Renal cortical epithelial cell (primary cell): ENCODE measurements around the gene INPP4A. TPM values are rescaled to one million over a fixed set of nuclear protein-coding genes. Genes with fewer than 3 reads are reported as not detected.
"Not testable (repeated sequence)": the region's sequence is repeated elsewhere in the genome, so short reads cannot be mapped to it uniquely, and the experiment has no call there.

Experiments
- DNase-seq: peaks from one replicate; pipeline ENCODE4 v3.0.0-alpha.2; 2011; ENCODE audit warnings: low read depth
- total RNA-seq: library from RNA; depleted of rRNA; stranded (reverse); fragments of >200 nt; gene quantifications from 2 replicates; pipeline ENCODE4 v1.2.3, GENCODE V29; 2014

Gene INPP4A
- total RNA-seq, 1 donor from 2014 or later = 30.9 TPM

DNA sequence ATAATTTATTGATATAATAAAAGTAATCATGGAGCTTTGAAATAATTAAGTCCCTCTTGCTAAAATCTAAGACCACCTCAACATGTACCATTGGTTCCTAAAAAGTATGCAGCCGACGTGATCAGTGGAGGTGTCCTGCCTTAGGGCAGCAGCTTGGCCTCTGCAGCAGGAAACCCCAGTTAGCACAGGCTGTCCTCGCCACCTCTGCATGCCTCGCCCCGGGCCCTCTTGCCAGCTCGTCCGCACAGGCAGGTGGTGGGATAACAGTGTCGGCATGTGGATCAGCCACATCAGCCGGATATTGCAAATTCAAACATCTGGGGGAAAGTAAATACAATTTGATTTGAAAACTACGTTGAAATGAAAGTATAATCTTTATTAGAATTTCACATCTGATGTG lies 140.7 kb downstream of the INPP4A start:
- DNase-seq = no peak

DNA sequence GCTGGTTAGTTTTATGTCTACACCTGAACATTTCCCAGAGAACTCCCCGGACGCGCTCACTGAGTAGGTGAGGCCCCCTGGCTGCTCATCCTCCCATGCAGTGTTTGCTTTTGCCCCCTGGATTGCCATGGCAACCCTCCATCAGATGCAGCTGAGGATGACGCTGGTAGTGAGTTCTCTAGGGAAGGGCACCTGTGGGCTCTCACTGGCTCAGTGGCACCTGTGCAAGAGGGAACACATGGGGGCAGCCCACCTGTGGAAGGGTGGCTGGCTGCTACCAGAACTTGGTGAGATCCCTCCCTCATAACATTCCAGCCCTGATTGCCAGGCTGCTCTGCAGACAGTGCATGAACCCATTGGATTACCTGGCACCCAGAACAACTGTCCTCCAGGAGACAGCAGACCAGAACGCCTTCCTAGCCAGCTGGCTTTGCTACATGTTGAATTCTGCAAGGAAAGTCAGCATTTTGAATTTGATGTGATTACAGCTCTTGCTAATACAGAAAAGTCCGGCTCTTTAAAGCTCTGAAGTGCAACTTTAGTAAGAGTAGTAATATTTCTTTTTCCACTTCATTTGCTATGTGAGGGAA lies 142.0 kb downstream of the INPP4A start:
- no peak for DNase-seq

DNA sequence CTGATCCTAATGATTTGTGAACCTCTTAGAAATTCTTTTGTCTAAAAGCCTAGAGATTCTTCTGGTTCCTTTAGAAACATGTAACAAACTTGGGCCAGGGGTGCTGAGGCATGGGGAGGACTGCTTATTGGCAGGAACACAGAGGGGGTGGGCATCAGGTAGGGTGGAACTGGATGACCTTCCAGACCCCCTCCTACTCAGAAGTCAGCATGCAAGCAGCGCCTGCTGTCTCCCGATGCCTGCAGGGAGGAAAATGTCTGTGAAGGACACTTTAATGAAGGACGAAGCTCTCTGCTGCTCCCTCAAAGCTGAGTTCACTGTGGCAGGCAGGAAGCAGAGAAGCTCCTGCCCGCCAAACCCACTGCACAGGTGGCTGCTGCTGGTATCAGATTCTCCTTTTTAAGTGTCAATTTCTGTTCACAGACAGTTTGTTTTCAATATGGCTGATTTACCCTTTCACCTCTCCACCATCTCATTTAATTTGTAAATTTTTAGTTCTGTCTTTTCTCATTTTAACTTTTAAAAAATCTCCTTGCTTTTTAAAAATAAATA lies 144.3 kb downstream of the INPP4A start:
- no peak for DNase-seq

DNA sequence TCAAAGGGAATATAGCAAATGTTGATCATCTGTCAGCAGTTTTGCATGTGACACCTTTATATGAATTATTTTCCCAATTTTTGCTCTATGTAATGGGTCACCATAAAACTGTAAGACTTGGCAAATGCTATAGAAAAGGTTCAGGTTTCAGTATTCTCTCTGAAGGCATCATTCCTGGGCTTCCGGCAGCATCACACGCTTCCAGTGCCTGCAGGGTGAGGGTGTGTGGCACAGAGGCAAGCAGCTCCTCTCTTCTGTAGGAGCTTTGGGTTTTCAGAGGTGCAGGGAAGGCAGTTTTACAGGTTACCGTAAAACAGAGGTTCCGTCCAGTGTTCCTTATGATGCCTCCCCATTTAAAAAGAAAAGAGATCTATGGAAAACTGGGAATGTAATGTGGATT lies 144.8 kb downstream of the INPP4A start:
- DNase-seq = no peak

DNA sequence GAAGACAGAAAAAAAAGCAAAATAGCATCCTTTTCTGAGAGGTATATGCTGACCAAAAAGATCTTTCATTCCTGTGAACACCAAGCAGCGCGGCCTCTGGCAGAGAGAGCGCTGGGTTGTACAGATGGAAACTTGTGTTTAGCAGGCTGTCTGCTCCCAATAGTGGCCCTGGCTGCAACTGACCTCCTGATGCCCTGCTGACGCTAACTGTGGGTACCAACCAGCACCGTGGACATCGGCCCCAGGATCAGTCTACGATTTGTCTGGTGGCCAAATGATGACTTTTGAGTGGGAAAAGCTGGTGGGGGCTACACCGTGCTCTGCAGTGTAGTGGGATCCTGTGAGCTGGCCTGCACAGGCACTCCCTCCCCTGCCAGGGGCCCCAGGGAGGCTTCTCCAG lies 147.9 kb downstream of the INPP4A start:
- no peak for DNase-seq

DNA sequence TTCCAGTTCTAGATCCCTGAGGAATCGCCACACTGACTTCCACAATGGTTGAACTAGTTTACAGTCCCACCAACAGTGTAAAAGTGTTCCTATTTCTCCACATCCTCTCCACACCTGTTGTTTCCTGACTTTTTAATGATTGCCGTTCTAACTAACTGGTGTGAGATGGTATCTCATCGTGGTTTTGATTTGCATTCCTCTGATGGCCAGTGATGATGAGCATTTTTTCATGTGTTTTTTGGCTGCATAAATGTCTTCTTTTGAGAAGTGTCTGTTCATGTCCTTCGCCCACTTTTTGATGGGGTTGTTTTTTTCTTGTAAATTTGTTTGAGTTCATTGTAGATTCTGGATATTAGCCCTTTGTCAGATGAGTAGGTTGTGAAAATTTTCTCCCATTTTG lies 150.0 kb downstream of the INPP4A start:
- DNase-seq = not testable (repeated sequence)

DNA sequence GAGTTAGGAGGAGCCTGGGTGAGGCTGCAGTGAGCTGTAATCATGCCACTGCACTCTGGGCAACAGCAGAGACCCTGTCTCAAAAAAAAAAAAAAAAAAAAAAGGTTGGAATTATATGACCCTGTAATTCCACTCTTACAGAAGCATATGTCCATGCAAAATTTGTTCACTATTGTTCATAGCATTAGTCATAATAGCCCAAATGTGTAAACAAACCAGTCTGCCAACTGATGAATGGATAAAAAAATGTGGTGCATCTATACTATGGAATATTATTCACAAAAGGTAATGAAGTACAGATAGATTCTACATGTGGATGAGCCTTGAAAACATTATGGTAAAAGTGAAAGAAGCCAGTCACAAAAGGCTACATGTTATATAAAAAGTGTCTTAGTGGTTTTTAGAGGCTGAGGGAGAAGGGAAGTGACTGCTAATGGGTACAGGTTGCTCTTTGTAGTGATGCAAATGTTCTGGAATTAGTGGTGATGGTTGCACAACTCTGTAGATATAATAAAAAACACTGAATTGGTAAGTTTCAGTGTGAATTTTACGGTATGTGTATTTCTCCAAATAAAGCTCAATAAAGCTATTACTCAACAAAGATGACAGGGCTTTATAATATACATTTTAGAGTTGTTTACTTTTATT lies 154.2 kb downstream of the INPP4A start:
- no peak for DNase-seq

DNA sequence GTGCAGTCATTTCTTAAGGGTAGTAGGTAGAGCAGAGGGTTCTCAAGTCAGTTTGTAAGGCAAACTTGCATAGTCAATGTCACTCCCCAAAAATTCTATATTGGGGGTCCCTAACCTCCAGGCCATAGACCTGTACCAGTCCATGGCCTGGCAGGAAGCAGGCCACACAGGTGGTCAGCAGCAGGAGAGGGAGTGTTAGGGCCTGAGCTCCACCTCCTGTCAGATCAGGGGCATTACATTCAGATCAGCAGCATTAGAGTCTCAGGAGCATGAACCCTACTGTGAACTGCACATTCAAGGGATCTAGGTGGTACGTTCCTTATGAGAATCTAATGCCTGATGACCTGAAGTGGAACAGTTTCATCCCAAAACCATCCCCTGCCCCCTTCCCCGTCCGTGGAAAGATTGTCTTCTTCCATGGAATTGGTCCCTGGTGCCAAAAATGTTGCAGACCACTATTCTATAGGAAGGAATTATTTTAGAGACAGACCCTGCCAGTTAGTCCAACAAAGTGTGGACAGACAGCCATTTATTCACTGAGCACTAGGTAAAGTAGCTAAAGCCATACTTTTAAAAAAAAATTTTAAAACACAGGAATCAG lies 157.0 kb downstream of the INPP4A start:
- peak; percentile 49 for DNase-seq

DNA sequence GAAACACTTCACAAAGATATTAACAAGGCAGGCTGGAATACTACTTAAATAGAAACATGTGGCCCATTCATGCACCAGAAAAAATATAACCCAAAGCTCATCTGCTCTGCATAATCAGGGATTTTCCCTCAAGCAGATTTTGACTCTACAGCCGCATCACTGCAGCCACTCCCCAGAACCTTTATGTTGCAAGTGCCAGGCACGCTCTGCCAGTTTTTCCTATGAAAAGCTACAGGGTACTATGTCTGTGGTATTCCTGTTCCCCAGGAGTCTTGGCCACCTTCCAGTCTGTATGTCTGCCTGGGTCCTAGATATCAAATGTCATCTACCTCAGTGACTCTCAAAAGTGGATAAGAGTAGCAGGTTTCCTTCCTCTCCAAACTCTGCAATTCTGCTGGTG lies 159.9 kb downstream of the INPP4A start:
- no peak for DNase-seq

DNA sequence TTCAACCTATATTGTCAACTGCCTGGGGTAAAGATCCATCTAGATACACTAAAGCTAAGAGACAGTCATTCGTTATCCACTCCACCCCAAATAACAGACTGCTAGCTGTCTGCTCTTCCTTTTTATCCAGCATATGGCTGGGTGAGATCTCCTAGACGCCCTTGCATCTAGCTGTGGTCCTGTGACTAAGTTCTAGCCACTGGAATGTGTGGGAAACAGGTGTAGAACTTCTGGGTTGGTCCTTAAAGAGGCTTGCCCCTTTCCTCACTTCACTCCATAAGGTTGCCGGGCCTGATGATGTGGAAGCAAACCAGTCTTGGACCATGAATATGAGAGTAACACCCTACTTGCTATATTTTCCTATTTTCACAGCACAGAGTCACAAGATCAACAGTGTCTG lies 160.4 kb downstream of the INPP4A start:
- DNase-seq = no peak

DNA sequence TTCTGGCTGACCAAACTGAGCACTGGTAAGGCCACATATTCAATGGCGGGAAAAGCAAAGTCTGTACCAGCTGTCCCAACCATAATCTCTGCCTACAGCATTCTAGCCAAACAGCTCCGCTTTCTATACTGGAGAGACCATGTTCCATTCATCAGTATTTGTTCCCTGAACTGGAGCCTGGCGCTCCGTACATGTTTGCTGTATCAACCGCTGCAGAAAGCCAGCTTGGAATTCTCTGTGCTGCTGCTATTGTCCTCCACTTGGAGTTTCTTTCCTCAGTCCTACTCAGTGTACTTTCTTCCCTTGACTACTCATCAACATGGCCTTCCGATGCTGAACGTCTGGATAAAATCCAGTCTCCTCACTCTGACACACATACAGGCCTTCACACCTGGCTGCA lies 161.8 kb downstream of the INPP4A start:
- no peak for DNase-seq

DNA sequence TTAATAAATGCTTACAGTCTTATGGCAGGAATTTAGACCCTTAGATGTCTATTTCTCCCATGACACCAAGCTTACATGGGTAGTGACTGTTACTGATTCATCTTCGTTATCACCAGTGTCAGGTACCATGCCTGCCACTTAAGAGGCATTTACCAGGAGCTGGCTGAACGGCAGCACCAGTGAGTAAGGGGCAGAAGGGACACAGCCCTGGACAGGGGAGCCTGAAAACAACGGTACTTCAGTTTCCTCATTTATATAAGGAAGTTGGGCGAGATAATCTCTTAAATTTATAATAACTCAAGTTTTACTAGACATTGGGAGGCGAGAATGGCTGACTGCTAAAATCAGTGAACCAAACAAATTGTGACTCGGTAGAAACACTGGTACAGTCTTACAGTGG lies 162.4 kb downstream of the INPP4A start:
- DNase-seq = no peak

DNA sequence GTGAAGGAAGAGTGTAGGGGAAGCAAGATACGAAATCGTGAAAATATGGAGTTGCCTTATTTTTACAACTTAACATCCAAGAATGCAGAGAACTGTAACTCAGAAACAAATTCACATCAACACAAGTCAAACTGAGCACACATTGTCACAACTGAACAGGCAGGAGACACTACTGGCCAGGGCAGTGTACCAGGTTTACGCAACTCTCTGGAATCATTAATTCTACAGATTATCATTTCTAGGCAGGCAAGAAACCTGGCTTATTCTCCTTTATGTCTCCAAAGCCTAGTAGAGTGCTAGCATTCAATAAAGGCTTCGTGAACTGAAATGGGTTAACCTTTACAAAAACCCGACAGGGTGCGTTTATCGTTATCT lies 163.1 kb downstream of the INPP4A start:
- peak; percentile 26 for DNase-seq

DNA sequence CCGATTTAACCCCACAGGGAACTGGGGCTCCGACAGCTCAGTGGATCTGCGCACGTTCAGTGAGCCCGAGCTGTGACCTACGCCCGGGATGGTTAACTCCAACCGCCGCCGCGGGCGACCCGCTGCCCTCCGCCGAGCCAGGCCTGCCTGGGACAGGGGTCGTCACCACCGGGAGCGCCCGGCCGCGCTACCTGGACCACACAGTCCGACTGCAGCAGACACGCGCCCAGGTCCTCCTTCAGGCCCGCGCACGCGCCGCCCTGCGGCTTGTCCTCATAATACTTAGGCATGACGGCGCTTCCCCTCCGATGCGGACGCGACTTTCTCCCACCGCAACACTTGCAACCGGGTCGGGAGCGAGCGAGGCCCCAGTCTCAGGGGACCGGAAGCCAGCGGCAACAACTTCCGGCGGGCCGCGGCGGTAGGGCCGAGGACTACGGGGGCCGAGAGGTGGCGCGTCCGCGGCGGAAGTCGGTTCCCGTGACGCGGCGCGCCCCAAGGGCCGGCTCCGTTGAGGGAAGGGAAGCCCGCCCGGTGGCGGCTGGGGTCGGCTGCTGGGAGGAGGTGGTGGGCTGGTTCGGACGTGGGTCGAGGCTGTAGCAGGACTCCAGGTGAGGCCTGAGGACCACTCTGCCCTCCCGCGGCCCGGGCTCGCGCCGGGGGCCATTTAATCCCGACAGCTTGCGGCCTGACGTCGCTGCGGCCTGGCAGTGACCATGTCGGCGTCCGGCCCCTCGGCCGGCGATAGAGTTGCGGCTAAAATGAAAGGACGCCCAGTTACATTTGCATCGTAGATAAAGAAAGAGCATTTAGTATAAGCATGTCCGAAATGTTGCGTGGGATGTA lies 163.7 kb downstream of the INPP4A start, which contains the start of the genes COA5 and UNC50:
TSS of gene COA5 (minus strand) at position 397 of the 846 bp plus-strand sequence. CDS start at position 290, 107 bp downstream.
TSS of gene UNC50 (plus strand) at position 474 of the 846 bp plus-strand sequence. CDS start 1,171 bp downstream, outside the sequence.
- DNase-seq = peak; percentile 57

DNA sequence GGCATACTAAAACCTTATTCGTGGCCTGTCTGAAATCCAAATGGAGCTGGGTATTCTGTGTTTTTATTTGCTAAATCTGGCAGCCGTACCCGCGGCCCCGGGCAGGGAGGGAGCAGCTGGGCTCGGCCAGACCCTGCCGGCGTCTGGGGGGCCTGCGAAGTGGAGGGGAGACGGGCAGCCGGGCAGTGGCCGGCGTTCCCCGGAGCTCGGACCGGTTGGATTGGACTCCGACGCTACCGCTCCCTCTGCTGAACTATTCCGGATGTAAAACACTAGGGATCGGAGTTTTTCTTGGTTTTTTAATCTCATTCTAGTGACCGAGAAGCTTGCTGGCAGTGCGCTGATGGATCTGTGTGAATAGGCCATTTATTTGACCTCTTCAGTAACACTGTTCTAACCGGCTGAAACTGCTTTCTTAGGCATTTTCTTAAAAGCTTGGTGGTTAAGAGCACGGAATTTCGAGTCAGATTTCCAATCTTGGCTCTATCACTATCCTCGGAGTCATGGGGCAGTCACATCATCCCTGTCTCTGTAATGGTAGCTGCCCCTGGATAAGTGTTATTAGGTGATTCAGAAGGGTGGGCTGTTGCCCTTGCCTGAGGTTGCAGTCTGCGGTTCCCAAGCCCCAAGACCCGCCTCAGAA lies 164.4 kb downstream of the INPP4A start:
- peak; percentile 54 for DNase-seq

DNA sequence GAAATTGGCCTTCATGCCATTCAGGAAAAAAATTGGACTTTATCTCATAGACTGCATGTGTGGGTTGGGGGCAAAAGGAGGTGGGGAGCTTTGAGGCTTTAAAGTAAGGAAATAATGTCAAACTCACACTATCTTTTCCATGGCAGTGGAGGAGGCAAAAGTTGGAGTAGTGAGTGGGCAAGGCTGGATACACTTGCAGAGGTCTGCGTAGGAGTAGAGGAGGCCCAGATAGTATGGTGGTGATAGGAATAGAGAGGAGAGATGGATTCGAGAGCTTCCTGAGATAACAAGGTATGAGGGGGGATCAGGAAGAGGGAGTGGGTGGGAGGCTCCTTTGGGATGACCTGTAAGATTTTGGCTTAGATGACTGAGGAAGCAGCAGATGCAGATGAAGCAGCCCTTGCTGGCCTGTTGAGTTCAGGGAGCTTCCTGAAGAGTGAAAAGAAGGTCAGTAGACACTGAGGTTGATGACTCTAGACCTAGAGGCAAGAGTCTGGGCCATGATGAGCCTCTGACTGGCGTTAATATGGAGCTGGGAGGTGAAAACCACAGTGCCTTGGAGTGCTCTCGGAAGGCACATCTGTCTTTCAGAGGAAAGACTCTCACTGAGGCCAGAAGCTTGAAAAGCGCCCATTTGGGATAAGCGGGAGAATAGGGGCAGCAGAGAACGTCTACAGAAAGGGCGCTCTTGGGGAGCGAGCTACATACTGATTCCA lies 169.5 kb downstream of the INPP4A start:
- no peak for DNase-seq

DNA sequence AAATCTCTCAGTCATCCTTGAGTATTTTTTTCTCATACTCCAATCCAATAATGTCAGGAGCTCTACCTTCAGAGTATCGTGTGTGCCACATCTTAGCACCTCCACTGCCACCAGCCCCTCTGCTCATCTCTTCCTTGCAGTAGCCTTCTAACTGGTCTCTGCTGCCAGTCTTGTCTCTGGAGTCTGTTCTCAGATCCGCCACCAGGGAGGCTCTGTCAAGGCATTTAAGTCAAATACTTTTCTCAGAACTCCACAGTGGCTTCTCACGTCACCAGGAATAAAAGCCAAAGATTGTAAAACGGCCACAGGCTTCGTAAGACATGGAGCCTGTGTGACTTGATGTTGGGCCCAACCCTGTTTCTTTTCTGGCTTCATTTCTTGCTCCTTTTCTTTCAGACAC lies 170.8 kb downstream of the INPP4A start:
- DNase-seq = no peak

DNA sequence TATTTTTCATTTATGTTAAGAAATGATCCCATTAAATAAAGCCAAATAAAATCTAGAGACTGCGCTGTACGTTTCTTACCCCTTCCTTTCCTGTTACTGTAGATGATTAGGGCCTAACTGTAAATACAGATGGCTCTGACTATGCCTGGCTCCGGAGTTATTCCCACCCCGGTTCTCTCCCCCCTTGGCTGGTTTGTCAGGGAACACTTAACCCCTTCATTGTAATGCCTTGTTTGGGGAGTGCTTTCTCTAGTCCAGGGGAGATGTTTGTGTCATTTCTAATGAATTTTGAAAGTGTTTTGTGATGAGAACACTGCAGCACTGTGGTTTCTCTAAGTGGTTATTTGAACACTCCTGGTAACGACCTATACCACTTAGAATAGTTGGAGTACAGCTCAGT lies 172.5 kb downstream of the INPP4A start:
- DNase-seq = no peak

DNA sequence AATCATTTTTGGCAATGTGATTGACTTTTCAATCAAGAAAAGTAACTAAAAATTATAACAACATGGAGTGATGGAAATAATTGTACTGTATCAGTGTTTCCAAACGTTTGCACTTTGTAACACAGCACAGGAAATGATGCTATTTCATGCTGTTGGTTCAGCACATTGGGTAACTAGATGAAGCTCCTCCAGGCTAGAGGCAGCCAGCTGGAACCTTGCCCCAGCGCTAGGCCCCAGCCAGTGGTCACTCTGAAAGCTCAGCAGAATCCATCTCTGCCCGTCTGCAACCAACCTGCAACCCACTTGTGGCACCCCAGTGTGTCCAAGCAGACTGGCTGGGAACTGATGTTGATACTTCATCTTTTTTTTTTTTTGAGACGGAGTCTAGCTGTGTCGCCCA lies 179.0 kb downstream of the INPP4A start:
- peak; percentile 57 for DNase-seq

DNA sequence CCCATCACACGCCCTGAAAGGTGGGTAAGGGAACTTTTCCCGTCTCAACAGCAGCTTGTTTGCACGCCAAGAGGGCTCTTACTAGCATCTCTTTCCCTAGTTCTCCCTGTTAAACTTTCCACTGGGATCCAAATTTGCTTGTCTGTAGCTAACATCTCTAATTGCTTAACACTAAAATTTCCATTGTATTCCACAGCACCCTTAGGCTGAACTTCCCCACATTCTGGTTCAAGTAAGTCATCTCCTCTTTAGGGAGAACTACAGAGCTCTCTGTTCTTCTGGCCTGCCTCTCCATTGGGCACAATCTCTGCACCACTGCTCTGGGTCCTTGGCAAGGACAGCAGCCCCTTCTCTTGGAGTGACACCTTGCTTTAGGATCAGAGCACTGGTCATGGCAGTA lies 187.7 kb downstream of the INPP4A start:
- no peak for DNase-seq
